ENCODE results near the gene ELOVL5.

ELOVL5 gene

GRCh38 chr6:53301801-53302537, 46.8 kb downstream of the ELOVL5 start:
- DNase-seq: no peak

GRCh38 chr6:53300656-53301551, 47.8 kb downstream of the ELOVL5 start:
- DNase-seq: no peak

- no peak for DNase-seq
These were observed 49.3 kb downstream of the ELOVL5 start for GRCh38 chr6:53299331-53300005.

DNA sequence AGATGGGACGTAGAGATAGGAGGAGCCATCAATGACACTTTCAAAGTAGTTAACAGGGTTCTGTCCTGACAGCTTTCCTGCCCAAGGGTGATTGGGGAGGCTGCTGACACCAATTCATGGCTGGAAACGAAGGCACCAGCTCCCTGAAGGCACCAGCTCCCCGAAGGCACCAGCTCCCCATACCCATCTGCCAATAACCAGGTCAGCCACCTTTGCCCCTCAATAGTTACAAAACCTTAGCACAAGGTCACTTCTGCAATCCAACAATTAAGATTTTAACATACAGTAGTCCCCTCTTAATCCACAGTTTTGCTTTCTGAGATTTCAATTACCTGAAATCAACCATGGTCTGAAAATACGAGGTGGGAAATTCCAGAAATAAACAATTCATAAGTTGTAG, 51.7 kb downstream of the ELOVL5 start:
- DNase-seq: no peak

GRCh38 chr6:53295176-53295575, 53.6 kb downstream of the ELOVL5 start:
- no peak for DNase-seq

GRCh38 chr6:53294611-53295010, 54.1 kb downstream of the ELOVL5 start:
- DNase-seq: no peak

- DNase-seq: no peak
These were observed 54.7 kb downstream of the ELOVL5 start for GRCh38 chr6:53294095-53294494.

DNA sequence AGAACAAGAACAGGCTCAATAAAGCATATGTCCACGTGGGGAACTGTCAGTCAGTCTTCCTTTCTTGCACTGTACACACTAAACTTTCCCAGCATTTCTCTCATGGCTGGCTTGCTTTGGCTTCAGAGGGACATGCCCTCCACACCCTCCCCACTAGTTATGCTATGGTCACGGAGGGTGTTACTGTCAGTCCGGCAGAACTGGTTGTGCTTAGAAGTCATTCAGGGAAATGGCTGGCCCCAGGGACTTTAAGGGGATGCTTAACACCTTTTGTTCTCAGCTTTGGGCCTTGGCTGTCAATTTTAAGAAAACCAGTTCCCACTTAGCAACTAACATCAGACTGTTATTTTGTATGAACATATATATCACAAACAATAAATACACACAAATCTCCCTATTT, 55.1 kb downstream of the ELOVL5 start:
- no peak for DNase-seq

DNA sequence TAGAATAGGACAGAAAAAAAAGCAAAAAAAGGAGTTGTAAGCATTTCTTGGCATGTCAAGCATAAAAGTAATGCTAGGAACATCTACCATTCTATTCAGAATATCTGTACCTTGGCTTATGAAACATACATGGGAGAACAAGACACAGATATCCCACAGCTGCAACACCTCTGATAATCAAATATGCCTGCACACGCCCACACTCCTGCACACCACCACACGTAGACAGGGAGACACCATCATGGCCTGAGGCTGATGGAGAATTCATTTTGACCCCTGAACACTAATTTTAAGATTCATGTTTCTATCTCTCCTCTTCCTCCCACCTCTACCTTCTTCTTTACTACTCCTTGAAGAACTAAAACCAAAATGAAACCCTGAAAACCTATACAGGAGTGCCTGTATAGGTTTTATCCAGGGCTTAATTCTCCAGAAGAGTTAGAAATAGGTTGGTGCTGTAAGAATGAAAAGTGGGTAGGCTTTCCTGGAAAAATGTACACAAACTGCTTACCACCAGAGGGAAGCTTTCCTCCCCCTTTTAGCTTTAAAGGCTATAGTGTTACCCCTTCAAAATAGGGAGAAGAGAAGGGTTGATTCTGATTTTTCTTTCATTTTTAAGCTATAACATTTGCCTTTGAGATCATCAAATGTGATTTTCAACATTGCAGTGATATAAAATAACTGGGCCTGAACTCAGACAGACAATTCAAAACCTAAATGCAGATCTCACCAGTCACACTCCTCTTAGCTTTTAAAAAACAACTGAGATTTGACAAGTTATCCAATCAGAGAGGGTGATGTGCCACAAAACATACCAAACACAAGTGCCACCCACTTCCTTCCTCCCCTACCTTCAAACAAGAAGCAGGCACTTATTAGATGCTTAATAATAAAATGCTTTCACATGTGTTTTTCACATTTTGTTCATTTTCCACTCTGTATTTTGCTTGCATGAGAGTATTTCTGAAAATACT, 57.9 kb downstream of the ELOVL5 start:
- no peak for DNase-seq

DNA sequence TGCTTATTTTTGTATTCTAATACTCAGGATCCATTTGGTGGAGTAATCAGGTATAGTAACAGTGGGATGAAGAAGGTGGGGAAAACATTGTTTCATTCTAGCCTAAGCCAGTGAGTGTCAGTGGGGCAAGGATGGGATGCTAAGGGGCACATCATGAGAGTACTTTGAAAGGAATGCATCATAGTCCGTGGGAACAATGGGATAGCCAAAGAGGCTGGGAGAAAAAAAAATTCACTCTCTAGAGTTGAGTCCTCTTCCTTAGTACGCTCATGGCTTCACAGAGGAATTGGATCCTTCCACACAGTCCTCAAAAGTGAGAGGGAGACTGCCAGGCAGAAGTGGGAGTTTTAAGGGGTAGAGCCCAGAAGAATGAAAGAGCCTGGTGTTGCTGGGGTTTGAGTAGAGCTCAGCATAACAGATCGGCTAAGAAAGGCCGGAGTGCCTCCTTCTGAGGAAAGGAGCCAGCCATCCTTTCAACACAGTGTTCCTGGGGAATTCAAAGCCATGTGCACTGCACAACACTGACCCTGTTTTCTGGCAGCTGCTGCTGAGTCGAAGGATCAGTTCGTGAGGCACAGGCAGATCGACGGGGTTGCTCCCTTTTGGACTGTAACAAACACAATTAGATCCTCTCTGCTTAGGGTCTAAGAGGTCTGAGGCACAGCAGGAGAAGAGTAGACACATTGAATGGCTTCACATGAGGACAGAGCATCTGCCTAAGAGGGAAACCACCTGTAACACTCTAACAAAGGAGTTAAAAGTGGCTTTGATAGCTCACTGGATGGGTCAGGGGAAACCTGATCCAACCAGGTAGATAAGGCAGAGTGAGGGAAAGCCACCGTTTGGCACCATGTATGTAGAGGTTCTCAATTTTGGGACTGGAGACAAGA, 61.2 kb downstream of the ELOVL5 start:
- no peak for DNase-seq

- no peak for DNase-seq
These were observed 63.8 kb downstream of the ELOVL5 start for GRCh38 chr6:53284901-53285300.

DNA sequence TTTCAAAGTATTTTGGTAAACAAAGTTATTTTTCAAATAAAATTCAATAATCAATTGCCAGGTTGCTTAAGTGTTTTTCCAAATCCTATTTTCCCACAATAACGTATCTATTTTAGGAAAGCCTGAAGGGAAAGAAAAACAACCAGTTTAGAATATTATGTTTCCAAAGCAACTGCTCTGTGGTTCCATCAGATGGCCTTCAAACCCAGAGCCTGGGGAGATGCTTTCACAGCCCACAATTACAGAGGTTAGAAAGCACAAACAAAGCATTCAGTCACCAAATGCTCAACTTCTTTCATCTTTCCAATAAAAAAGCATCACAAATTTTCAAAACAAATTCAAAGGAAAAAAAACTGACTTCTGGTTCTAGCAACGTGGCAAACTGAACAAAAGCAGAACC, 66.0 kb downstream of the ELOVL5 start:
- DNase-seq: no peak

- no peak for DNase-seq
These were observed 66.5 kb downstream of the ELOVL5 start for GRCh38 chr6:53282234-53282633.

- DNase-seq: no peak
These were observed 67.1 kb downstream of the ELOVL5 start for GRCh38 chr6:53281518-53282215.

DNA sequence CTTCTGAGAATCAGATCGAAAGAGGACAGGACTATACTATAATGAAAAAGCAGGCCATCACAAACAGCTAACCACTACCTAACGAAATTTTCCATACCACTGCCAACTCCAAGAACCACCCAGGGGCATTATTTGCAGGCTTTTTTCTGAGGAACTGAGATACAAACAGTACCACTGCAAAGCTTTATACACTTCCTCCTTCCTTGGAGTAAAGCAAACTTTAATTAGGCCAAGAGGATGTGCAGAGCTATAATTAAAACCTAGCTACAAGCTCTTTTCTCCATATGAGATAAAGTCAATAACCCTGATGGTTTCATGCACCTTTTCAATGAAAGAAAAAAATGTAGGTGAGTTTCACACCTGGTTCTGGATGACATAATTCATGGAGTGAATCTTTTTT, 68.5 kb downstream of the ELOVL5 start:
- DNase-seq: no peak

DNA sequence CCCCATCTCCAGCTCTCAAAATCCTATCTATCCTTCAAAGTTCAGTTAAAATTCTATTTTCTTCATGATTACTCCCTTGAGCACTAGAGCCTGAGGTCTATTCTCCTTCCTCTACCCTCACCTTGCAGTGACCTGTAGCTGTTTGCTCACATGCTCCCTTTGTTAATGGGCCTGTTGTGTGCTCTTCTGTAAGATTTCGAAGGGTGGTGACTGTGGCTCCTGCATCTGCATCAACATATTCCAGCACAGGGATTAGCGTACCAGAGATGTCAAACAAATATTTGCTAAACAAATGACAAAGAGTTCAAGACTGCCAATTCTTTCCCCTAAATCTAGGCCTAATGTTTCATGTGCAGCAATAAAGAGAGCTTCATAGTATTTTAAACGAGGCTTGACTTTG, 69.5 kb downstream of the ELOVL5 start:
- no peak for DNase-seq

DNA sequence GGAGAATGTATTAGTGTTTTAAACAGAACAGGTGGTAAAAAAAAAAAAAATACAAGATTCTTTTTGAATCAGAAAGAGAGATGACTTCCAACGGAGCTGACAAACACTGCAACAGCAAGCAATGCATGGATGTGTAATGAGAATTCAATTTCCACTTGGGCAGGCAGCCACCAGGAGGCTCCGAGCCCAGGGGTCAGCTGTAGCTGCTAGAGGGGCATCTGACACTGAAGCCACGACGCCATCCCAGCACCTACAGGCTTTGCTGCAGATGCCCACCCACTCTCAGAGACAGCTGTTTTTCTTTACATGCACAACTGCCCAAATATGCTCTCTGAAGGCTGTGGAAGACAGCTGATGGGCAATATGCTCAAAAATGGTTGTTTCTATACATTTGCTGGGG, 75.4 kb downstream of the ELOVL5 start:
- no peak for DNase-seq

GRCh38 chr6:53269827-53270226, 78.9 kb downstream of the ELOVL5 start:
- no peak for DNase-seq

GRCh38 chr6:53268858-53269608, 79.7 kb downstream of the ELOVL5 start:
- DNase-seq: no peak

- no peak for DNase-seq
These were observed 82.1 kb downstream of the ELOVL5 start for GRCh38 chr6:53266553-53267090.
